Measurements from ENCODE around the gene UNC13A. TPM values are rescaled to one million over a fixed set of nuclear protein-coding genes. Genes with fewer than 3 reads are reported as not detected.

UNC13A gene
- under 0.01 and 0.19 TPM in 2 replicates for total RNA-seq

GRCh38 chr19:17687857-17688784, at the start of gene UNC13A:
TSS of gene UNC13A (minus strand) at chr19:17688354. CDS start at chr19:17688199, 155 bp downstream.

GRCh38 chr19:17718947-17719711, 31.0 kb upstream of the UNC13A start, which contains the start of gene MAP1S:
TSS of gene MAP1S (plus strand) at chr19:17719480. CDS start at chr19:17719503, 23 bp downstream.

GRCh38 chr19:17555480-17555928, 132.7 kb downstream of the UNC13A start, which contains the start of gene COLGALT1:
TSS of gene COLGALT1 (plus strand) at chr19:17555649. CDS start at chr19:17555714, 65 bp downstream.

Other genes starting within 250 kb of the UNC13A start
- 0.33 TPM in 1 of 2 replicates, not detected in the other for gene TMEM221, start 239.7 kb downstream of the UNC13A start, total RNA-seq
- gene NXNL1, start 227.4 kb downstream of the UNC13A start, total RNA-seq, result not detected in 2 replicates
- 8.6 and 21.9 TPM in 2 replicates for gene SLC27A1, start 217.8 kb downstream of the UNC13A start, total RNA-seq
- gene PGLS, start 176.7 kb downstream of the UNC13A start, total RNA-seq, result 50.0 and 67.4 TPM in 2 replicates
- 138 and 149 TPM in 2 replicates for gene COLGALT1, start 132.7 kb downstream of the UNC13A start, total RNA-seq
- 54.5 and 65.0 TPM in 2 replicates for gene MAP1S, start 31.1 kb upstream of the UNC13A start, total RNA-seq
- gene FCHO1, start 63.1 kb upstream of the UNC13A start, total RNA-seq, result 1.5 and 3.3 TPM in 2 replicates
- gene B3GNT3, start 106.8 kb upstream of the UNC13A start, total RNA-seq, result 0.10 TPM in 1 of 2 replicates, not detected in the other
- gene INSL3, start 133.2 kb upstream of the UNC13A start, total RNA-seq, result not detected in 2 replicates
- 3.5 and 5.9 TPM in 2 replicates for gene JAK3, start 159.6 kb upstream of the UNC13A start, total RNA-seq
- 1,150 and 1,614 TPM in 2 replicates for gene RPL18A, start 171.6 kb upstream of the UNC13A start, total RNA-seq
- not detected in 2 replicates for gene SLC5A5, start 183.6 kb upstream of the UNC13A start, total RNA-seq
- gene CCDC124, start 244.7 kb upstream of the UNC13A start, total RNA-seq, result 32.3 and 35.7 TPM in 2 replicates

Measured in vein endothelial cell (primary cell).